ENCODE results near the gene CDK13.
A peak's percentile ranks its signal among the peaks of the same experiment; 100 is the strongest.

GRCh38 chr7:40105879-40106473, 155.9 kb downstream of the CDK13 start:
- TF ChIP-seq ELF4 (CRISPR knock-in tag; IDR thresholded peaks at IDR 0.05) (no peak), C11orf30 (IDR thresholded peaks at IDR 0.05; ENCODE audit: low read depth) (no peak), FUS (optimal IDR thresholded peaks at IDR 0.05; ENCODE audit: low read depth, low read length) (no peak), ARHGAP35 (IDR thresholded peaks at IDR 0.05; ENCODE audit: partially characterized antibody) (no peak), POLR2A (conservative IDR thresholded peaks at IDR 0.05) (no peak), HDAC6 (IDR thresholded peaks at IDR 0.05; ENCODE audit: low read depth, low read length) (no peak), CTCF (IDR thresholded peaks at IDR 0.05 in 2 of 3, conservative IDR thresholded peaks at IDR 0.05 in 1 of 3; ENCODE audit: insufficient read depth in 2 of 3, low read depth in 1 of 3, low read length in 3 of 3) (no peak), FOS (IDR thresholded peaks at IDR 0.05; ENCODE audit: extremely low read depth, insufficient read length) (no peak), ZNF512 (tag; IDR thresholded peaks at IDR 0.05) (no peak), RAD21 (CRISPR knock-in tag; conservative IDR thresholded peaks at IDR 0.05 in 1 of 2, IDR thresholded peaks at IDR 0.05 in 1 of 2) (no peak), FOXP4 (CRISPR knock-in tag; IDR thresholded peaks at IDR 0.05; ENCODE audit: borderline replicate concordance) (no peak)
- TF ChIP-seq, protein P1, sequence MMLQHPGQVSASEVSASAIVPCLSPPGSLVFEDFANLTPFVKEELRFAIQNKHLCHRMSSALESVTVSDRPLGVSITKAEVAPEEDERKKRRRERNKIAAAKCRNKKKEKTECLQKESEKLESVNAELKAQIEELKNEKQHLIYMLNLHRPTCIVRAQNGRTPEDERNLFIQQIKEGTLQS (IDR thresholded peaks at IDR 0.05), result peak; percentile 44
- TF ChIP-seq, protein P1 (CRISPR knock-in tag; conservative IDR thresholded peaks at IDR 0.05), result no peak
- TF ChIP-seq, protein P2, sequence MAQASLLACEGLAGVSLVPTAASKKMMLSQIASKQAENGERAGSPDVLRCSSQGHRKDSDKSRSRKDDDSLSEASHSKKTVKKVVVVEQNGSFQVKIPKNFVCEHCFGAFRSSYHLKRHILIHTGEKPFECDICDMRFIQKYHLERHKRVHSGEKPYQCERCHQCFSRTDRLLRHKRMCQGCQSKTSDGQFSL (CRISPR knock-in tag; IDR thresholded peaks at IDR 0.05), result no peak
- TF ChIP-seq, protein P2 (tag; IDR thresholded peaks at IDR 0.05), result no peak
- TF ChIP-seq, protein P3, sequence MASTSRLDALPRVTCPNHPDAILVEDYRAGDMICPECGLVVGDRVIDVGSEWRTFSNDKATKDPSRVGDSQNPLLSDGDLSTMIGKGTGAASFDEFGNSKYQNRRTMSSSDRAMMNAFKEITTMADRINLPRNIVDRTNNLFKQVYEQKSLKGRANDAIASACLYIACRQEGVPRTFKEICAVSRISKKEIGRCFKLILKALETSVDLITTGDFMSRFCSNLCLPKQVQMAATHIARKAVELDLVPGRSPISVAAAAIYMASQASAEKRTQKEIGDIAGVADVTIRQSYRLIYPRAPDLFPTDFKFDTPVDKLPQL (IDR thresholded peaks at IDR 0.05; ENCODE audit: extremely low read depth, insufficient read length), result no peak
